Measurements from ENCODE around the gene PLA2G4A. TPM values are rescaled to one million over a fixed set of nuclear protein-coding genes. Genes with fewer than 3 reads are reported as not detected.

PLA2G4A gene
- total RNA-seq, 1 experiment from 2014 or later, result 8.6 TPM

DNA sequence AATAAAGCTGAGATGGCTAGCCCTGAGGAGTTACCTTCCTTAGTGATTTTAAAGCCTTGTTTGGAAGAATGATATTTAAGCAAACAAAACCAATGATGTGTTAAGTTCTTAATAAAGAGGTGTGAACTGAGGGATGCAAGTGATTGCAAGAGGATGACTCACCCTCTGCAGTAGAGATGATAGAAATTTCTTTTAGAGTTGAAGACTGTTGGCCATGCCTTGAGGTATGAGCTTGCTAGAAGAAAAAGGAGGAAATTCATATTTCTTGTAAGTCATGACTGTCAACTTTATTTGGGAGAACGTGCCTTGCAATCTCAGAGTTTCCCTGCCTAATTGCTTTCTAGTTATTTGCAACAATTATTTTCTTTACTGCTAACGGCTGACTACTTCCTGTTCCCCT lies 94.7 kb downstream of the PLA2G4A start:
- no peak for ATAC-seq
- H3K4me3 ChIP-seq (replicated peaks in 1 of 2; ENCODE audit: low read depth in 1 of 2, low read length in 2 of 2), result no peak overlapping the region
- no peaks in the 10 kb centered on the region for H3K27me3 ChIP-seq (ENCODE audit: insufficient read depth, low read length)
- ChIA-PET CTCF (no interaction called here), RAD21 (ENCODE audit: low non-redundant PET in 1 of 2, low total read pairs in 2 of 2, uncharacterized antibody in 2 of 2, unreplicated experiment in 2 of 2) (no interaction called here), POLR2A (no interaction called here)
- DNase-seq (ENCODE audit: low read depth, low spot score), result no peak
- peaks cover 9 to 11% of the 10 kb centered on the region in 2 experiments; a peak in 2 of 4 replicates for H3K4me1 ChIP-seq (ENCODE audit: control insufficient read depth in 1 of 2, insufficient read depth in 2 of 2, low read length in 2 of 2)
- H3K4me2 ChIP-seq (ENCODE audit: low read length), result no peak overlapping the region
- H3K27ac ChIP-seq (ENCODE audit: low read depth, low read length), result no peak overlapping the region
- H3K36me3 ChIP-seq (ENCODE audit: control insufficient read depth in 1 of 2, insufficient read depth in 2 of 2, low read length in 2 of 2), result no peaks in the 10 kb centered on the region
- TF ChIP-seq JUND (IDR thresholded peaks at IDR 0.05) (no peak), CBX3 (IDR thresholded peaks at IDR 0.05; ENCODE audit: low read depth) (no peak), POLR2A (IDR thresholded peaks at IDR 0.05; ENCODE audit: borderline replicate concordance, extremely low read depth, insufficient read depth, insufficient read length) (no peak), EZH2 (IDR thresholded peaks at IDR 0.05) (no peak), EGR1 (IDR thresholded peaks at IDR 0.05; ENCODE audit: low read depth) (no peak), CEBPB (IDR thresholded peaks at IDR 0.05; ENCODE audit: low read depth) (no peak), POLR2AphosphoS5 (IDR thresholded peaks at IDR 0.05; ENCODE audit: low read depth, low read length) (no peak), RAD21 (IDR thresholded peaks at IDR 0.05; ENCODE audit: low read depth) (no peak), YY1 (IDR thresholded peaks at IDR 0.05; ENCODE audit: extremely low read depth, insufficient replicate concordance, low read depth, low read length) (no peak), SP1 (IDR thresholded peaks at IDR 0.05; ENCODE audit: low read depth) (no peak), ZNF274 (IDR thresholded peaks at IDR 0.05; ENCODE audit: low read depth, low read length) (no peak), ZFX (IDR thresholded peaks at IDR 0.05) (no peak), EZH2phosphoT487 (IDR thresholded peaks at IDR 0.05; ENCODE audit: borderline replicate concordance) (no peak)
- TF ChIP-seq, protein P1, sequence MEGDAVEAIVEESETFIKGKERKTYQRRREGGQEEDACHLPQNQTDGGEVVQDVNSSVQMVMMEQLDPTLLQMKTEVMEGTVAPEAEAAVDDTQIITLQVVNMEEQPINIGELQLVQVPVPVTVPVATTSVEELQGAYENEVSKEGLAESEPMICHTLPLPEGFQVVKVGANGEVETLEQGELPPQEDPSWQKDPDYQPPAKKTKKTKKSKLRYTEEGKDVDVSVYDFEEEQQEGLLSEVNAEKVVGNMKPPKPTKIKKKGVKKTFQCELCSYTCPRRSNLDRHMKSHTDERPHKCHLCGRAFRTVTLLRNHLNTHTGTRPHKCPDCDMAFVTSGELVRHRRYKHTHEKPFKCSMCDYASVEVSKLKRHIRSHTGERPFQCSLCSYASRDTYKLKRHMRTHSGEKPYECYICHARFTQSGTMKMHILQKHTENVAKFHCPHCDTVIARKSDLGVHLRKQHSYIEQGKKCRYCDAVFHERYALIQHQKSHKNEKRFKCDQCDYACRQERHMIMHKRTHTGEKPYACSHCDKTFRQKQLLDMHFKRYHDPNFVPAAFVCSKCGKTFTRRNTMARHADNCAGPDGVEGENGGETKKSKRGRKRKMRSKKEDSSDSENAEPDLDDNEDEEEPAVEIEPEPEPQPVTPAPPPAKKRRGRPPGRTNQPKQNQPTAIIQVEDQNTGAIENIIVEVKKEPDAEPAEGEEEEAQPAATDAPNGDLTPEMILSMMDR (IDR thresholded peaks at IDR 0.05 in 2 of 3, conservative IDR thresholded peaks at IDR 0.05 in 1 of 3; ENCODE audit: borderline replicate concordance in 1 of 3, insufficient read depth in 1 of 3, low read depth in 2 of 3, low read length in 2 of 3), result no peak
- intact Hi-C loops (cut with micrococcal nuclease), result no loop called here
- no peaks in the 10 kb centered on the region for H4K20me1 ChIP-seq (ENCODE audit: insufficient read depth)
- BruUV-seq (replicated peaks), result no TSS peak
- no peaks in the 10 kb centered on the region for H3K9me3 ChIP-seq (ENCODE audit: control insufficient read depth in 1 of 2, insufficient read depth in 1 of 2, low read depth in 1 of 2, low read length in 2 of 2)
- no peaks in the 10 kb centered on the region for H3K79me2 ChIP-seq (ENCODE audit: insufficient read depth, low read length)
- no peak overlapping the region for H2AFZ ChIP-seq (ENCODE audit: low read depth, low read length, poor library complexity, severe bottlenecking)
- no peaks in the 10 kb centered on the region for H3K9me2 ChIP-seq (ENCODE audit: insufficient read depth)
- H3K9ac ChIP-seq (ENCODE audit: low read length), result no peak overlapping the region
